ENCODE measurements around the gene SYNE1.
"Not testable (repeated sequence)": the region's sequence is repeated elsewhere in the genome, so short reads cannot be mapped to it uniquely, and the experiment has no call there.

The SYNE1 gene

DNA sequence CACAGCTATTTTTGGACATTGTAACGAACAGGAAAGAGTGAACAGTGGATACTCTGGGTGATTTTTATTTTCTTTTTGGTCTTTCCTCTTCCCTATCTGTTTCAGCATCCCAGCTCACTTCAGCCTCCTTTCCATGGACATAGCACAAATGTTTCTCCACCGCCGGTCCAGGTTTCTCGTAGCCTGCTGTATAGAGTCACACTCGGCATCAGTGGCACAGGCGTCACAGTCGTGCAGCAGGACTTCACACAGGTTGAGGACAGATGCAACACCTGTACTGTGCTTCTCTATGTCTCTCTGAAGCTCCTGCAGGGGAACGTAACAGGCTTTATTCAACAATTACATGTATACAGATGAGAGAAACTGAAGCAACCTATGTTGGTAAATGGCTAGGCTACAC lies 481.4 kb downstream of the SYNE1 start:
- no peak for DNase-seq (ENCODE audit: low read depth in 2 of 2, low spot score in 1 of 2)

DNA sequence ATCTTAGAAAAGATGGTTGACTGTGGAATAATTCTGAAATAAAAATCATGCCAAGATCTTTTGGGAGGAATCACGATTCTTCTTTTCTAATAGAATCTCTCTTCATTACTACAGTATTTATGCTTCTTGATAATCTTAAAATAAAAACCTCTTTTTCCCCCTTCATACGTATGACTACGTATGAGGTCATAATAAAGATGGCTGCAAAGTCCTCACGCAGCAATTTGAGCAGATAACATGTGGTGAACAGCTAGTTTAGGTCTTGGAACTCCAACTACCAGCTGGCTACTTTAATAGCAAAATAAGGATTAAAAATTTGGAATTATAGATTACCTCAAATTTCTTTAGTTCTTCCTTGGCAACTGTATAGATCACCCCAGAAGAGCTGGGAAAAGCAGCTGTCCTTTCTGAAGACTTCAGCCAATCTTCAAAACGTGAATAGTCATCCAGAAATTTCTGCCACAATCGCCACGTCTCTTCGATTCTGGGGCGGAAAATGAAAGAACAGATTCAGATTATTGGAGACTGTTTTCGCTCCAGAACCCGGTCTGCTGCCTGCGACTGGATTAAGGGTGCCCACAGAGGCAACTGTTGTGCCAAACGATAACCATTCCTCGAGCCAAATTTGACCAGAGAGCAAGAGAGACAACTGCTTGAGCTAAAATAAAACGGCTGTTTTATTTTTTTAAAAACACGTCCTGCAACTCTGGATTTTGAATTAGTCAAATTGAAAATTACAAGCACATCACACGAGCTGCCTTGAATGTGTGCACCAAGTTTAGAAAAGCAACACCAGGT lies 482.4 kb downstream of the SYNE1 start:
- DNase-seq (ENCODE audit: low read depth in 2 of 2, low spot score in 1 of 2): no peak

DNA sequence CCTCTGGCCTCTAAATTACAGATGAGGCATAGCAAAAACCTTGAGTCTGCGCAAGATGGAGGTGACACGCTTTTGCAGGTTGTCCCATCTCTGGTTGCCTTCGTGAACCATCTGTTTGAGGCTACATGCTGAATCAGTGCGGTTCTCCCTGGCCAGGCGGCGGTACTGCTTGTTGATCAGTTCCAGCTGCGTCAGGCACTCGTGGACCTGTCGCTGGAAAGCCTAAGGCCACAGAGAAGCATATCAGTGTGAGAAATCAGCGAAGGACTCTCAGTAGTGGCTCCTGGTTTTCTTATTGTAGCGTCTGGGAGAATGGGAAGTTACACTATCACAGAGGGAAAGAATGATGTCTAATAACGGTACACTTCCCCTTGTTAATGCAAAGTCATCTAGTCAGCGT lies 485.2 kb downstream of the SYNE1 start:
- no peak for DNase-seq (ENCODE audit: low read depth in 2 of 2, low spot score in 1 of 2)

DNA sequence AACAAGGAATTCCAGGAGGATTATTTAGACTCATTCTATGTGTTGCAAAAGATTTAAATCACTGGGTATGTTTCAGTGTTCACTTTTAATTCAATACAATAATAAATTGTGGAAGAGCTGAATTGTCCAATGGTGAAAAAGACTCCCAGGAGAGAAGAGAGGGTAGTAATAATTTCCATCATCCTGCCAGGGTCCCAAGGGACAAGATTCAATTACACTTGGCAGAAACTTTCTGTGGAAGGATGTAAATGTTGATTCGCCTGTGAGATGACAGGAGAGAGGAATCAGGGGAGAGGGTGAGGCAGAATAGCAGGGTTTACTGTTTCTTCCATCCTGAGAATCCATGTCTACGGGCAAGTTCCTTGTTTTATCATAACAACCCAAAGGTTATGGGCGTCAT lies 487.0 kb downstream of the SYNE1 start:
- no peak for DNase-seq (ENCODE audit: low read depth in 2 of 2, low spot score in 1 of 2)

DNA sequence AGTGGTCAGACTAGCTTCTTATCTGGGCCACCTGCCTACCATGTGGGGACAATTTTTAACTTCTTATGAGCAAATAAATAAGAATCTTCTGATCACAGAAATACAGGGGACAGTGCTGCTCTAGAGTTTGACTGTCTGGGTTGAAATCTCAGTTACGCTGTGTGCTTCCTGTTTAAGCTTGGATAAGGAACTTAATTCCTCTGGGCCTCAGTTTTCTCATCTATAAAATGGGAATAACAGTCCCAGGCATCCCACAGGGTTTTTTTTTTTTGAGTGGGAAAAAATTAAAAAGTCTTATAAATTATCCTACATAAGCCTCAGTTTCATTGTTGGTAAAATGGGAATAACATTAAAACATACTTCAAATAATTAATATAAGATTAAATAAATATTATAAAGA lies 488.8 kb downstream of the SYNE1 start:
- DNase-seq (ENCODE audit: low read depth in 2 of 2, low spot score in 1 of 2): no peak

DNA sequence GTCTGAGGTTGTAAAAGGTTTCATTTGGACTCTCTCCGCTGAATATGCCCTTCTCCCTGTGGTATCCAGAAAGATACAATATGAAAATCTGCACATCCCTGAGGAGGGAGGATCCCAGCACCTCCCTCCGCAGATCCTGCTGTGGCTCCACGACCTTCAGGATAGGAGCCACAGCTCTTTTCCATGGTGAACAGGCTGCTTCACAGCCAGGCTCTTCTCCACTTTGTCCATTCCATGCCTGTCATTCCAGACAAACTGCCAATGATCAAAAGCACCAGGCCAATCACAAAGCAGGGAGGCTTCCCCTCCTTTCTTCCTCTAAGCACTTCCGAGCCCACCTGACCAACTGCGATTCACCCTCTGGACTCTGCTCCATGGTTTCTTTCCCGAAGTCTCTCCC lies 489.9 kb downstream of the SYNE1 start:
- DNase-seq (ENCODE audit: low read depth in 2 of 2, low spot score in 1 of 2): no peak

DNA sequence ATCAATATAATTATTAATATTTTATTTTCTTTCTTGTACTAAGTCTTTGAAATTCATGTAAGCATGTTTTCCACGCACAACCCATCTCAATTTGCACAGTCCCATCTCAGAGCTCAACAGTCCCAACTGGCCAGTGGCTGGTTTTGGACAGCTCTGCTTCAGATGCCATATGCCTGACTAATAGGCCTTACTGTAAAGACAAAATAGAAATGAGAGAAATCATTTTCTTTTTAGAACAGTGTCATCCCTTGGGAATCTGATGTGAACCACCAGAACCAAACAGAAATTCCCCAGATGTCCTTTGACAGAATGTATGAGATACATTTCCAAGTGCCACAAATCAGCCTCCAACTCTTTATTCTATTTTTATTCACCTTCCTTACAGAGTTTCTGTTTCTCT lies 490.8 kb downstream of the SYNE1 start:
- no peak for DNase-seq (ENCODE audit: low read depth in 2 of 2, low spot score in 1 of 2)

DNA sequence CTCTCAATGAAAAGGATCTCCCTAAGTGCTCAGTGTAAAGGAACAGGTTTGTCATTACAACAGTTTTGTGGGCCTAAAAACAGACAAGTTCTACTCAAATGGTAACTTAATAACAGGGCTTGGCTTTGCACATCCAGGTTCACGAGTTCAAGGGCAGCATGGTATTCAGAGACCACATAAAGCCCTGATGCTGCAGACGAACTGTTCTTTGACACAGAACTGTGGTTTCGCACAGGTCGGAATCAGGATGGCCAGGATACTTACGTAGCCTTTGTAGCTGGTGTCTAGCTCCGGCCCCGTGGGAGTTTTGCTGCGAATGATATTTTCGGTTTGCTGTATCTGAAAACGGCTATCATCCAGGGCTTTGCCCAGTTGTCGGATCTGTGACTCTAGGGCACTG lies 493.8 kb downstream of the SYNE1 start:
- no peak for DNase-seq (ENCODE audit: low read depth in 2 of 2, low spot score in 1 of 2)

DNA sequence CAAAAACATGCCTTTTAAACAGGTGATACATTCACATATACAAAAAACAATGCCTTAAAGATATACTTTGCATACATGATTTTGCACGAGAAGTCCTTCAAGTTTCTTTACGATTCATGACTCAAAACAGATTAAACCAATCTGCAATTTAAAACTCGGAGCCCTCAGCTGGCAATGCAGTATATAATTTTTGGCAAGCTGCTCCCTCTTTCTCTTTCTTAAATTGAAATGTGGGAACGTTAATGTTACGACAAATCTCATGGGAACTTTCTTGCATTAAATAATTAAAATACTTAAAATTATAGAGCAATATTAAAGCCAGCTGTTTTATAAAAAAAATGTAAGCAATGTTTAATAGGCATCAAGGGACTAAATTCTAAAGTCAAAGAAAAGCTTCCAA lies 495.1 kb downstream of the SYNE1 start:
- no peak for DNase-seq (ENCODE audit: low read depth in 2 of 2, low spot score in 1 of 2)

DNA sequence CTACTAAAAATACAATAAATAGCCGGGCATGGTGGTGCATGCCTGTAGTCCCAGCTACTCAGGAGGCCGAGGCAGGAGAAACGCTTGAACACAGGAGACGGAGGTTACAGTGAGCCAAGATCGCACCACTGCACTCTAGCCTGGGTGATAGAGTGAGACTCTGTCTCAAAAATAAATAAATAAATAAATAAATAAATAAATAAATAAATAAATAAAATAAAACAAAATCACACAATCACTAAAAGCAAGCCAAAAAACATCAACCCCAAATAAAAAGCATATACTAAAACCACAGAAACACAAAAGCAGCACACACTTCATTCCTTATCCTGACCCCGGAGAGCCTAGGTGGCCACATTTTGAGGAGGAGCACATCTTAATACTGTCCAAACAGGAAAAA lies 498.8 kb downstream of the SYNE1 start:
- DNase-seq (ENCODE audit: low read depth in 2 of 2, low spot score in 1 of 2): not testable (repeated sequence)

DNA sequence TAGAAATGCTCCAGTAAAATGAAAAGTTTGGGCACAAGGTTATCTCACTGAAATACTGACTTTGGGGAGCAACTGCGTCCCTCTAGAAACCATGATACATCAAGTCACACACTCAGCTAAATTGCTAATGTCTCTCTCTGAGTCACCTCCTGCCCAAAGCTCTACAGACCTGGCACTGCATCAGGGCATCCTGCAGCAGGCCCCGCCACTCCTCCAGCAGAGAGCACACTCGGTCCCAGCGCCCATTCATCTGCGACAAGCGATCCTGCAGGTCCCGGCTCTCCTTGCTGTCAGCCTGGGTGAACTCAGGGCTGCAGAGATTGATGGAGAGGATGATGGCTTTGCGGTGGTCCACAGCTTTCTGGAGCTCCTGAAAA lies 500.7 kb downstream of the SYNE1 start:
- no peak for DNase-seq (ENCODE audit: low read depth in 2 of 2, low spot score in 1 of 2)

DNA sequence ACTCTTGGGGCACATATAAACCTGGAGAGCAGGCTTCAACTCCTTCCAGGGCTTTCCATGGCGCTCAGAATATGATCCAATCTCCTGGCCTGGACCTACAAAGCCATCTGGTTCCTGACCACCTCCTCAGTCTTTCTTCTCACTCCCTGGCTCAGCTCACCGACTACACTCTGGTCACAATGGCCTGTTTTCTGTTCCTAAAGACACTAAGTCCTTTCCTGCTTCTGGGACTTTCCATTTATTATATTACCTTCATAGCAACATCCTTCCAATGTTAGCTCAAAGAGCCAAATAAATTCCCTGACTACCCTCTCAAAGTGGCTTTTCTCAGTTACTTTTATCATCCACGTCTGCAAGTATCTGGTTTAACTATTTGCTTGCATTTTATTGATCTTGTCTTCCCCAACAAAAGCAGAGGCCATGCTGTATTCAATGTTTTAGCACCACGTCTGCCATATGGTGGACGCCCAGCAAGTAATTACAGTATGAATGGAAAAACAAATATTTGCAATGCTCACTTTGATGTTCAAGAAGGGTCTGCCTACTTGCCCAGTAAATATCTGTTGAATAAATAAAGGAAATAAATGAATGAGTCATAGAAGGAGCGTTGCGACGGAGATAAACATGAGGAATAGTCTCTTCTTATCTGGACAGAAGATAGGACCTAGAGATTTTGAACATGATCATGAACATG lies 501.3 kb downstream of the SYNE1 start:
- no peak for DNase-seq (ENCODE audit: low read depth in 2 of 2, low spot score in 1 of 2)

DNA sequence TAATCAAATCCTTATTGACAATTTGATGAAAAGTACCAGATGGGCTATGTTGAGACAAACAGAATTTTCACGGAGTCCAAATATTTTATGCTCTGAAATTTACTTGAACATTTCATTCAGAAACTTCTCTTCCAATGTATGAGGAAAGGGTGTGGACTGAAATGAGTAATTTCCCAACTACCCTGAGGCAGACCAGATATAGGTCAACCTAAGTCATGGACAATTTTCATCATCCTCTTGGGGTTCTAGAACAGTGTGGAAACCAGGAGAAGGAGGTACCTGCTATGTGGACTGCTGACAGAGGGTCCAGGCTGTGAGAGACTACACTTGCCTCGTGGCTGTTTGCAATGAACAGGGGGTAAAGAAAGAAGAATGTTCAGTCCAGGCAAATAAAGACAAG lies 506.7 kb downstream of the SYNE1 start:
- no peak for DNase-seq (ENCODE audit: low read depth in 2 of 2, low spot score in 1 of 2)

DNA sequence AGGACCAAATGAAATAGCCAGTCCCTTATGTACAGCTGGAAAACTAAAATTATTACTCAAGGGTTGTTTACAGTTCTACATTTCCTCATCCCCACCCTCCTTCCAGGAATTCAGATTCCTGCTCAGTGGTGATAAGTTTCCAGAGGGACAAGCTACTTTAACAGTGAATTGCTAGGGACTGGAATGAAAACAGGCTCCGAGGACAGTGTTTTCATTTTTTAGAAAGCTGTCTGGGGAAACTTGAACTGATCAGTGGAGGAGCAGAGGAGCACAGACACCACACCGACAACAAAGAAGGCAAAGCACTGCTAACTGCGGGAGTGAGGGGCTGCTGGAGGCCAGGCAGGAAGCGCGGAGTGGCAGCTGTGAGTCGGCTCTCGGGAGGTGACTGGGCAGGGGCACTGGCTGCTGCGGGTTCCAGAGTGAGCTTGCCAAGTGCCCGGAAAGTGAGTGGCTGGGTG lies 507.4 kb downstream of the SYNE1 start:
- no peak for DNase-seq (ENCODE audit: low read depth in 2 of 2, low spot score in 1 of 2)

DNA sequence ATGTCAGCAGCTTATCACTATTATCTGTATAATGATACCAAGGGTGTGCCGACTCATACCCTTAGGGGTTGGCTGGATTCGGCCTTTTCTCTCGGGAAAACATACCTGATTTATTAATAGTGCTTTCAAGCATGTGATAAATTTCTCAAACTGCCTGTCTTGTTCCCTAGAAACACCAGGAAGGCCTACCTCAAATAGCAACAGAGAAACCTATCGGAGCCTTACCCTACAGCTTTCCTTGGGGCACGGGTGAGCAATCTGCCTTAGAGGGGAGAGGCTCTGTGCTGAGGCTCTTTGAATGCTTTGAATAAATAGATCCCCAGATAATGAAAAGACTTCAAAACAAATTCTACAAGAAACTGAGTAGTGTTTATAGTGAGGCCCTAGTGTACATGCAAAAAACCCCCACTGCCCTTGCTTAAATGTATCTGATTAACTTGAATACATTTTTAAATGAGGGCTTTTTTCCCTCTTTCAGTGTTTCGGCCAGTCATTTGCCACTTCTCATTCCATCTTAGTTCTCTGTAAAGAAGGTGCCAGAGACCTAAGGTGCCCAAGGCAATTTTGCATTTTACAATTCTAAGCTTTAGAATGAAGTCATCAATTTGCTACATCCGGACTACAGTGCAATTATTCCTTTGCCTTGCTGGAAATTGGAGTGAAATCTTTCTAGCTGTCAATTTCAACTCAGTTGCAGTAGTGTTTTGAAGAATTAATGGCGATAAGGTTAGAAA lies 509.6 kb downstream of the SYNE1 start:
- no peak for DNase-seq (ENCODE audit: low read depth in 2 of 2, low spot score in 1 of 2)

DNA sequence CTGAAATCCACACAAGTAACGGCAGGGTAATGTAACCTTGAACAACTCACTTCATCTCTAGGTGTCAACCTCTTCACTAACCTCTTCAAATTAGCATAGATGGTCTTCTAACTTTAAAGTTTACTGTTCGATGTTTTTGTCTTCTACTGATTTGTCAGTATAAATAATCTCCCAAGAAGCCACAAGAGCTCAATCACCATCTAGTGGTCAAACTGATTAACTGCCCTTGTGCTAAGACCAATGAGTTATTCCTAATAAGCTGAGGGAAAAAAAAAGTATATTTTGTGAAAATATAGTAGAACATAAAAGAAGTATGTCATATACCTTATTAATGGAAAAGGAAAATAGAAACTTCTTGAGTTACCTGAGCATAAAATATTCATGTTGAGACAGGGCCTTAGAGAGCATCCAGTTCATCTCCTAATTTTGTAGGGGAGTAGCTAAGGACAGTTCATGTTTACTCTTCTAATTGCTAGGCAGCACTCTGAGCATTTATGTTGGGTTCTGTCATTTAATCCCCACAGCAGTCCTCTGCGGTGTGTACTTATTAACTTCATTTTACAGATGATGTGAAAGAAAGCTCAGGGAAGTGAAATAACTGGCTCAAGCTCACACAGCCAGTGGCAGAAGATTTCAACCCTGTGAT lies 512.6 kb downstream of the SYNE1 start:
- DNase-seq (ENCODE audit: low read depth in 2 of 2, low spot score in 1 of 2): no peak

DNA sequence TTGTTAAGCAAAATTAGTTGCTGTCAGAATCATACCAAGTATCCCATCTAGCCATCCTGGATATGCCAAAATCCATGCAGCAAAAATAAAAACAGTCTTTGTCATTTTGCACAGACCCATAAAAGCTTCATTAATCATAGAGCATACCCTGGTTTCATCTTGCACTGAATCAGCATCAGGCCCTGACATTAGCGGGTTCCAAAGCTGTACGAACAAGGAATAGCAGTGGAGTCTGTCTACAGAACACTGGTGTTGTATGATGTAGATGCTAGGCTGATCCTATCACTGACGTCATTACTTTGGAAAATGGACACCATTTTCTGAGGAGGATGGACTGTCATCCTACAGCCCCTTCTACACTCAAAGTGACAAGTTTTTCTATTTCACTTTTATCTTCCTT lies 514.1 kb downstream of the SYNE1 start:
- no peak for DNase-seq (ENCODE audit: low read depth in 2 of 2, low spot score in 1 of 2)

DNA sequence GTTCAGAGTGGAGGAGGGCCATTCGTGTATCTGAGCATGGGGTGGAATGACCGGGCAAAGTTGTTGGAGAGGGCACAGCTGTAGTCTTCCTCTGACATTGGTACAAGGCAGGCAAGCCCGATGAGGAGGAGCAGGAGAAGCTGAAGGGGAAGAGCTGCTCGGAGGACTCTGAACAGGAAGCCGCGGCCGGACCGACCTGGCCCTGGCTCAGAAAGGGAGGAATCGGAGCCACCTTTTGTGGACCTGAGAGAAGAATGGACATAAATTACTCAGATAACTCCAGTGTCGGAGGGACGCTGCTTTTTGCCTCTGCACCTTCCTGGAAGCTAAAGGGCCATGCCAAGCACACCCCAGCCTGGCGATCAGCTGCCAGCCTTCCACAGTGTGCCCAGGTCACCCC lies 514.7 kb downstream of the SYNE1 start:
- DNase-seq (ENCODE audit: low read depth in 2 of 2, low spot score in 1 of 2): no peak

DNA sequence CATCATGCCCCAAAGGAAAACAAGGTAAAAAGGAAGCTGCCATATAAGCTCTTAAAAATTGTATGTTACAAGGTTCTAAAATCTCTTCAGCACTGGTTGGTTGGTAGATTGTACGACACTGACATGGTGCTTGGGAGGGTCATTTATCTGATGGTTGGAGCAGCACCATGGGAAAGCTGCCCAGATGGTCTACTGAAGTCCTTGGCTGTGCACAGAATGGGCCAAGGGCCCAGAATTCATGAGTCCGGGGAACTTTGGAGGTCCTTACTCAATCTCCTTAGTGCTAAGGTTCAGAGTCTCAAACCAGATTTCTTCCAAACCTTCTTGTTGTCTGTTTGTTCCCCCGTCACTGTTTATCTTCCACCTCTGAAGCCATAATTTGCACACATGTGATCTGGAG lies 515.3 kb downstream of the SYNE1 start:
- no peak for DNase-seq (ENCODE audit: low read depth in 2 of 2, low spot score in 1 of 2)

DNA sequence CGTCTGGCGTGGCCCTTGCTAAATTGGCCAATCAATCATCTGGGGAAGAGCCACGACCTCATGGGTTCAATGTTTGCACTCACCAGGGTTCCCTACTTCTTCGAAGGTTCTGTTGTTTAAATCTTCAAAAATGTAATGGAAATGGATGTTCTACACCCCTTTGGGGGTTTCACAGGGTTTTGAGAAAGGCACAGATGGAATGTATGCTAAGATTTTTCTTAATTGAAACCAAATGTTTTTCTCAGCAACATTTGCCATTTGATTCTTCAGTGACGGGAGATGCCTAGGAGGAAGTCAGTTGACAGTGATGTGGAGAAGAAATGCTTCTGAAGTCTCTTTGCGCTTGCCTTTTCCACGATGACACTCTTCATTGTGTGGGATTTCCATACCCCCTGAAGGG lies 517.3 kb downstream of the SYNE1 start:
- no peak for DNase-seq (ENCODE audit: low read depth in 2 of 2, low spot score in 1 of 2)

DNA sequence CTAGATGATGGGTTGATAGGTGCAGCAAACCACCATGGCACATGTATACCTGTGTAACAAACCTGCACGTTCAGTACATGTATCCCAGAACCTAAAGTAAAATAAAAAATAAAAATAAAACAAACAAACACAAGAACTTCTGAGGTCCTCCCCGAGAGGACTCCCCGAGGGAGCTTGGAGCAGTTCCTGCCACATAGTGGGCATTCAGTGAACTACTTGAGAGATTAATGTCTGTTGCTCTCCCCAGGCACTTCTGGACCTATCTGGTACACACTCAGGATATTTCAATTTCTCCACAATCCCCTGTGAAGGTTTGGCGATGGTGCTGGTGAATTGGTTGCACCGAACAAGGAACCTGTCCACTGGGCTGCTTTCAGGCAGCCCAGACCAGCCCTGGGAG lies 518.5 kb downstream of the SYNE1 start:
- DNase-seq (ENCODE audit: low read depth in 2 of 2, low spot score in 1 of 2): no peak

DNA sequence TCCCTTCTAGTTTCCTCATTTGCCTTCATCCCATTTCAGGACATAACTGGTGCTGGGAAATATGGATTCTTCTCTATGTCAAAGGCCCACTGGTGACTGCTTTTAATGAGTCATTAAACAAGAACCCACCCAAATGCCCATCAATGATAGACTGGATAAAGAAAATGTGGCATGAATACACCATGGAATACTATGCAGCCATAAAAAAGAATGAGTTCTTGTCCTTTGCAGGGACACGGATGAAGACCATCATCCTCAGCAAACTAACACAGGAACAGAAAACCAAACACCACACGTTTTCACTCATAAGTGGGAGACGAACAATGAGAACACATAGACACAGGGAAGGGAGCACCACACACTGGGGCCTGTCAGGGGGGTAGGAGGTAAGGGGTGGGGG lies 518.9 kb downstream of the SYNE1 start:
- no peak for DNase-seq (ENCODE audit: low read depth in 2 of 2, low spot score in 1 of 2)

Data from stimulated activated CD8-positive, alpha-beta memory T cell treated with anti-CD3 and anti-CD28 coated beads, Interleukin-4, amount 100 ng/mL, for 4 hours (primary cell).